Mesenchymal stem cell (in vitro differentiated cells and primary cell): ENCODE measurements around the gene ABO.
"Not testable (repeated sequence)": the region's sequence is repeated elsewhere in the genome, so short reads cannot be mapped to it uniquely, and the experiment has no call there.

Experiments used
- DNase-seq: peaks from one replicate; pipeline ENCODE4 v3.0.0-alpha.2; 2013
- H2AFZ ChIP-seq: one replicate; pipeline ENCODE4 v1.6.1; 2013; ENCODE audit warnings: low read depth, mild to moderate bottlenecking, control low read depth, inconsistent platforms, low read length, moderate library complexity
- H2AK5ac ChIP-seq: 2 replicates; pipeline ENCODE4 v1.6.1; 2013; ENCODE audit warnings: low read length, moderate library complexity, mild to moderate bottlenecking, inconsistent platforms; ENCODE audit not compliant: severe bottlenecking
- H2BK120ac ChIP-seq: one replicate; pipeline ENCODE4 v1.6.1; 2013; ENCODE audit warnings: low read depth, mild to moderate bottlenecking, inconsistent platforms, low read length, moderate library complexity
- H2BK12ac ChIP-seq, 2 experiments: one replicate each; pipeline ENCODE4 v1.6.1; 2013; ENCODE audit warnings: inconsistent platforms in 2 of 2, low read length in 2 of 2, mild to moderate bottlenecking in 2 of 2, moderate library complexity in 2 of 2, control low read depth in 1 of 2
- H2BK15ac ChIP-seq: one replicate; pipeline ENCODE4 v1.6.1; 2013; ENCODE audit warnings: mild to moderate bottlenecking, low read depth, inconsistent platforms; ENCODE audit not compliant: poor library complexity, severe bottlenecking
- H2BK5ac ChIP-seq: 2 replicates; pipeline ENCODE4 v1.6.1; 2013; ENCODE audit warnings: low read depth, mild to moderate bottlenecking, low read length, control low read depth, inconsistent platforms; ENCODE audit not compliant: poor library complexity, severe bottlenecking
- H3K14ac ChIP-seq, 2 experiments: one replicate each; pipeline ENCODE4 v1.6.1; 2013; ENCODE audit warnings: inconsistent platforms in 2 of 2, low read length in 2 of 2, control low read depth in 1 of 2, mild to moderate bottlenecking in 1 of 2, moderate library complexity in 1 of 2
- H3K18ac ChIP-seq, 2 experiments: one replicate each; pipeline ENCODE4 v1.6.1; 2013; ENCODE audit warnings: inconsistent platforms in 2 of 2, low read length in 2 of 2, control low read depth in 1 of 2, low read depth in 1 of 2, mild to moderate bottlenecking in 1 of 2
- H3K23ac ChIP-seq, 2 experiments: one replicate each; pipeline ENCODE4 v1.6.1; 2013; ENCODE audit warnings: inconsistent platforms in 2 of 2, low read length in 2 of 2, mild to moderate bottlenecking in 2 of 2, moderate library complexity in 2 of 2, control low read depth in 1 of 2
- H3K27ac ChIP-seq: 2 replicates; pipeline ENCODE4 v1.5.1; 2013; ENCODE audit warnings: mild to moderate bottlenecking, moderate library complexity, low read length, control low read depth, inconsistent platforms; ENCODE audit not compliant: poor library complexity, severe bottlenecking
- H3K27me3 ChIP-seq, 2 experiments: 2 replicates each; pipeline versions ENCODE4 v1.6.1 to v1.7.0; 2013; ENCODE audit warnings: low read length in 2 of 2, mild to moderate bottlenecking in 2 of 2, moderate library complexity in 2 of 2, control low read depth in 1 of 2, inconsistent platforms in 1 of 2; ENCODE audit not compliant: control insufficient read depth in 1 of 2, insufficient read depth in 1 of 2
- H3K36me3 ChIP-seq, 2 experiments: 2 replicates each; pipeline versions ENCODE4 v1.6.1 to v1.7.0; 2013; ENCODE audit warnings: low read length in 2 of 2, control low read depth in 1 of 2, inconsistent platforms in 1 of 2, low read depth in 1 of 2, mild to moderate bottlenecking in 1 of 2; ENCODE audit not compliant: insufficient read depth in 2 of 2, control insufficient read depth in 1 of 2
- H3K4ac ChIP-seq, 2 experiments: one replicate each; pipeline ENCODE4 v1.6.1; 2013; ENCODE audit warnings: inconsistent platforms in 2 of 2, low read length in 2 of 2, mild to moderate bottlenecking in 2 of 2, moderate library complexity in 2 of 2, control low read depth in 1 of 2, low read depth in 1 of 2
- H3K4me1 ChIP-seq: 2 replicates; pipeline ENCODE4 v1.6.1; 2013; ENCODE audit warnings: low read depth, low read length, control low read depth; ENCODE audit not compliant: control insufficient read depth, insufficient read depth
- H3K4me2 ChIP-seq: 2 replicates; pipeline ENCODE4 v1.6.1; 2013; ENCODE audit warnings: low read length, mild to moderate bottlenecking, inconsistent platforms; ENCODE audit not compliant: poor library complexity, severe bottlenecking
- H3K4me3 ChIP-seq, 2 experiments: 2 replicates each; pipeline versions ENCODE4 v1.5.1 to v1.7.0; 2013; ENCODE audit warnings: low read length in 2 of 2, mild to moderate bottlenecking in 2 of 2, control low read depth in 1 of 2, low read depth in 1 of 2; ENCODE audit not compliant: insufficient read depth in 1 of 2
- H3K79me1 ChIP-seq: replicated peaks from 2 replicates; pipeline ENCODE4 v1.6.1; 2013; ENCODE audit warnings: mild to moderate bottlenecking, control low read depth, low read length, inconsistent platforms; ENCODE audit not compliant: poor library complexity, severe bottlenecking
- H3K9ac ChIP-seq: 2 replicates; pipeline ENCODE4 v1.7.0; 2013; ENCODE audit warnings: mild to moderate bottlenecking, low read length, moderate library complexity
- H3K9me3 ChIP-seq: 2 replicates; pipeline ENCODE4 v1.7.0; 2013; ENCODE audit warnings: mild to moderate bottlenecking, low read length; ENCODE audit not compliant: control insufficient read depth
- H4K8ac ChIP-seq: one replicate; pipeline ENCODE4 v1.6.1; 2013; ENCODE audit warnings: inconsistent platforms, mild to moderate bottlenecking, low read length, moderate library complexity
- H4K91ac ChIP-seq: one replicate; pipeline ENCODE4 v1.6.1; 2013; ENCODE audit warnings: mild to moderate bottlenecking, low read length, inconsistent platforms
- WGBS: methylation state at CpG from one replicate; pipeline ENCODE4 v1.1.7; 2013; ENCODE audit warnings: mixed read lengths; 5-methylcytosine and 5-hydroxymethylcytosine counted together

ABO gene

GRCh38 chr9:133230093-133230492 lies 44.9 kb downstream of the ABO start:
- no peak overlapping the region for H2BK12ac ChIP-seq
- H2AFZ ChIP-seq: no peak overlapping the region
- DNase-seq: no peak
- H2AK5ac ChIP-seq: no peak overlapping the region
- H4K91ac ChIP-seq: no peak overlapping the region
- no peak overlapping the region for H3K4me2 ChIP-seq
- no peak overlapping the region for H2BK5ac ChIP-seq
- H3K4ac ChIP-seq: no peak overlapping the region
- no peak overlapping the region for H3K4me3 ChIP-seq
- peaks cover 7 to 42% of the 10 kb centered on the region in 2 experiments for H3K27me3 ChIP-seq
- no peak overlapping the region for H4K8ac ChIP-seq
- 73% methylated on average over 5 of the region's 5 CpGs for WGBS
- no peaks in the 10 kb centered on the region for H3K36me3 ChIP-seq
- no peak overlapping the region for H2BK15ac ChIP-seq
- H3K9me3 ChIP-seq: no peaks in the 10 kb centered on the region
- H3K9ac ChIP-seq: no peak overlapping the region
- peak overlapping the region in 1 of 2 experiments; percentile 9 for H3K23ac ChIP-seq
- no peak overlapping the region for H3K14ac ChIP-seq
- no peaks in the 10 kb centered on the region for H3K79me1 ChIP-seq
- peaks cover 1% of the 10 kb centered on the region for H3K4me1 ChIP-seq
- no peak overlapping the region for H3K18ac ChIP-seq
- no peak overlapping the region for H2BK120ac ChIP-seq
- H3K27ac ChIP-seq: no peak overlapping the region

GRCh38 chr9:133228474-133229193 lies 46.4 kb downstream of the ABO start:
- H2AK5ac ChIP-seq, H3K4me2 ChIP-seq, H3K9me3 ChIP-seq, H3K4me3 ChIP-seq, H3K4ac ChIP-seq, H2BK5ac ChIP-seq, H2BK12ac ChIP-seq, H3K18ac ChIP-seq, H2AFZ ChIP-seq, H3K79me1 ChIP-seq, H3K27ac ChIP-seq, H3K9ac ChIP-seq, H4K8ac ChIP-seq, H2BK15ac ChIP-seq, DNase-seq, H3K36me3 ChIP-seq, H2BK120ac ChIP-seq, H4K91ac ChIP-seq, H3K4me1 ChIP-seq, H3K14ac ChIP-seq, H3K23ac ChIP-seq: not testable (repeated sequence)
- H3K27me3 ChIP-seq: peaks cover 14 to 50% of the 10 kb centered on the region in 2 experiments
- 94% methylated on average over 14 of the region's 22 CpGs for WGBS

GRCh38 chr9:133227996-133228395 lies 47.0 kb downstream of the ABO start:
- not testable (repeated sequence) for H4K8ac ChIP-seq, H2BK5ac ChIP-seq, H3K4me1 ChIP-seq, H3K79me1 ChIP-seq, H4K91ac ChIP-seq, H3K9me3 ChIP-seq, H2BK12ac ChIP-seq, H2BK120ac ChIP-seq, H2AK5ac ChIP-seq, H2AFZ ChIP-seq, H3K14ac ChIP-seq, H3K9ac ChIP-seq, H2BK15ac ChIP-seq, H3K4ac ChIP-seq, H3K36me3 ChIP-seq, DNase-seq, H3K4me2 ChIP-seq, H3K27ac ChIP-seq, H3K4me3 ChIP-seq, H3K23ac ChIP-seq, H3K18ac ChIP-seq
- WGBS: 76% methylated on average over 7 of the region's 8 CpGs
- H3K27me3 ChIP-seq: peaks cover 20 to 54% of the 10 kb centered on the region in 2 experiments

GRCh38 chr9:133227242-133227860 lies 47.6 kb downstream of the ABO start:
- Histone ChIP-seq H2BK12ac (no peak overlapping the region), H2BK15ac (no peak overlapping the region), H3K18ac (no peak overlapping the region), H3K4ac (no peak overlapping the region), H3K27me3 (peaks cover 22 to 55% of the 10 kb centered on the region in 2 experiments), H3K14ac (peak overlapping the region in 1 of 2 experiments; percentile 20), H3K4me2 (no peak overlapping the region), H2AFZ (no peak overlapping the region), H3K23ac (no peak overlapping the region), H4K8ac (no peak overlapping the region), H3K79me1 (no peaks in the 10 kb centered on the region), H3K4me1 (no peaks in the 10 kb centered on the region), H3K9ac (no peak overlapping the region), H2BK5ac (no peak overlapping the region), H2BK120ac (no peak overlapping the region), H3K9me3 (no peaks in the 10 kb centered on the region), H3K4me3 (no peak overlapping the region), H3K36me3 (no peaks in the 10 kb centered on the region), H3K27ac (no peak overlapping the region), H2AK5ac (no peak overlapping the region), H4K91ac (no peak overlapping the region)
- no peak for DNase-seq
- WGBS: 84% methylated on average over 11 of the region's 11 CpGs
